Spleen (tissue), 11 donors: Measurements from ENCODE around the gene PCDHGB2. TPM values are rescaled to one million over a fixed set of nuclear protein-coding genes. Genes with fewer than 3 reads are reported as not detected.
A peak's percentile ranks its signal among the peaks of the same experiment; 100 is the strongest.

Source experiments
- DNase-seq: peaks from one replicate; pipeline ENCODE4 v3.0.0-alpha.2; 2020
- H3K27ac ChIP-seq, 8 donors: fragments of 200-600 bp; sonication (generic) in 7 of 8; 1 replicate in 4 of 8; 2 replicates in 4 of 8; pipeline versions ENCODE4 v1.5.0 to v1.8.0; 2016 to 2021; ENCODE audit warnings: inconsistent platforms in 4 of 8, mild to moderate bottlenecking in 4 of 8, moderate library complexity in 1 of 8
- H3K27me3 ChIP-seq, 7 donors: fragments of 200-600 bp; sonication (generic) in 6 of 7; replicated peaks in 1 of 7; 1 replicate in 4 of 7; 2 replicates in 3 of 7; pipeline versions ENCODE4 v1.5.0 to v1.8.0; 2016 to 2021; ENCODE audit warnings: inconsistent platforms in 3 of 7, mild to moderate bottlenecking in 1 of 7
- H3K36me3 ChIP-seq, 6 donors: fragments of 200-600 bp; sonication (generic) in 5 of 6; 1 replicate in 4 of 6; 2 replicates in 2 of 6; pipeline versions ENCODE4 v1.5.0 to v1.8.0; 2016 to 2021; ENCODE audit warnings: inconsistent platforms in 2 of 6
- H3K4me1 ChIP-seq, 6 donors: fragments of 200-600 bp; sonication (generic) in 5 of 6; 1 replicate in 3 of 6; 2 replicates in 3 of 6; pipeline versions ENCODE4 v1.5.0 to v1.8.0; 2016 to 2021; ENCODE audit warnings: inconsistent platforms in 3 of 6
- H3K4me3 ChIP-seq, 8 donors: fragments of 200-600 bp; sonication (generic) in 7 of 8; 1 replicate in 4 of 8; 2 replicates in 4 of 8; pipeline versions ENCODE4 v1.5.0 to v1.8.0; 2016 to 2021; ENCODE audit warnings: inconsistent platforms in 4 of 8, mild to moderate bottlenecking in 4 of 8, moderate library complexity in 2 of 8
- H3K9me3 ChIP-seq, 8 donors: fragments of 200-600 bp; sonication (generic) in 7 of 8; 1 replicate in 4 of 8; 2 replicates in 4 of 8; pipeline versions ENCODE4 v1.5.0 to v1.8.0; 2016 to 2021; ENCODE audit warnings: inconsistent platforms in 4 of 8
- CTCF ChIP-seq, 11 experiments: fragments of 200-600 bp in 7 of 11; fragments of 450-650 bp in 4 of 11; sonication (generic) in 4 of 11; IDR thresholded peaks in 8 of 11; conservative IDR thresholded peaks in 3 of 11; 1 replicate in 7 of 11; 2 replicates in 4 of 11; pipeline versions ENCODE4 v1.4.0 to v1.8.0; 2016 to 2021; ENCODE audit warnings: antibody characterized with exemption in 11 of 11, inconsistent platforms in 4 of 11, mild to moderate bottlenecking in 1 of 11
- POLR2A ChIP-seq, 3 donors: fragments of 450-650 bp; IDR thresholded peaks; one replicate each; pipeline ENCODE4 v1.5.1; 2017; ENCODE audit warnings: antibody characterized with exemption in 3 of 3, mild to moderate bottlenecking in 1 of 3
- POLR2AphosphoS5 ChIP-seq, 3 donors: sonication (generic); formaldehyde crosslinking; IDR thresholded peaks; one replicate each; pipeline ENCODE4 v1.5.1; 2017; ENCODE audit warnings: antibody characterized with exemption in 3 of 3
- WGBS, 5 donors: extraction: QIAGEN DNeasy Blood & Tissue Kit in 3 of 5; methylation state at CpG; one replicate each; pipeline versions ENCODE4 v1.1.5 to v1.1.7; 2013 to 2018; 5-methylcytosine and 5-hydroxymethylcytosine counted together
- intact Hi-C: fragments of 100-400 bp; cut with DNase I; formaldehyde crosslinking; loops from one replicate; pipeline ENCODE4 v1.15.0; 2023; ENCODE audit warnings: low total_unique reads
- polyA plus RNA-seq, 3 donors: library from polyadenylated mRNA; stranded (reverse); fragments of 200-250 nt; gene quantifications; one replicate each; pipeline ENCODE4 v1.2.1, GENCODE V29; 2013
- total RNA-seq, 7 donors: library from RNA; depleted of rRNA in 3 of 7; stranded (reverse); fragments of >200 nt in 3 of 7; fragmentation: NEBNext Ultra II Directional in 4 of 7; extraction: Animal tissue kit (Norgen Biotek cat#: 25700) in 4 of 7; gene quantifications; one replicate each; pipeline versions ENCODE4 v1.1.0 to v1.2.1, GENCODE V29; 2016 to 2021
- donor health status: healthy with polysubstance abuse.
- donor health status: DM: no; HTN: no; CAD: no; lungs with moderate emphysema.
- donor health status: DM: no; HTN: no; CAD: no.
- donor health status: Bipolar disorder and iron deficiency.
- donor health status: healthy.
- donor health status: DM: no; HTN: no; CAD: no.
- donor health status: DM: yes; HTN: yes; CAD: no.

The PCDHGB2 gene
- total and polyA plus RNA-seq, 10 donors: 0.09 to 4.5 (median 3.4) TPM; not detected in 1

- Histone ChIP-seq H3K4me1 (no peaks in the 10 kb centered on the region), H3K27ac (no peak overlapping the region), H3K9me3 (peaks cover 0 to 100% (median 95%) of the 10 kb centered on the region in 8 donors), H3K27me3 (peaks cover 0 to 97% (median 30%) of the 10 kb centered on the region in 7 donors), H3K4me3 (no peak overlapping the region), H3K36me3 (peaks cover 0 to 7% (median 0%) of the 10 kb centered on the region in 6 donors)
- 30 to 48% (median 36%) methylated on average over 22 to 46 of the region's 46 CpGs for WGBS, 5 donors
- intact Hi-C loops: no loop called here
- DNase-seq: no peak
- TF ChIP-seq POLR2AphosphoS5 (IDR thresholded peaks at IDR 0.05) (no peak), POLR2A (IDR thresholded peaks at IDR 0.05) (no peak), CTCF (IDR thresholded peaks at IDR 0.05 in 8 of 11, conservative IDR thresholded peaks at IDR 0.05 in 3 of 11) (no peak)
Observed at GRCh38 chr5:141366016-141366896, 6.5 kb downstream of the PCDHGB2 start.

GRCh38 chr5:141369994-141370848 lies 10.4 kb downstream of the PCDHGB2 start, which contains the start of gene PCDHGB3:
TSS of gene PCDHGB3 (plus strand) at chr5:141370242. CDS start at chr5:141370395, 153 bp downstream.
- Histone ChIP-seq H3K9me3 (peaks cover 0 to 100% (median 97%) of the 10 kb centered on the region in 8 donors), H3K36me3 (no peaks in the 10 kb centered on the region), H3K27ac (no peak within 1 kb of the TSS), H3K4me1 (no peaks in the 10 kb centered on the region), H3K4me3 (peak within 1 kb of the TSS in 5 of 8 donors; percentile 15 to 61 (median 23)), H3K27me3 (peaks cover 0 to 97% (median 21%) of the 10 kb centered on the region in 7 donors)
- 12 to 23% (median 17%) methylated on average over 32 of the region's 32 CpGs for WGBS, 5 donors
- TF ChIP-seq CTCF (IDR thresholded peaks at IDR 0.05 in 8 of 11, conservative IDR thresholded peaks at IDR 0.05 in 3 of 11): peak in 3 of 11 experiments; percentile 10 to 30 (median 21)
- no peak for TF ChIP-seq POLR2A (IDR thresholded peaks at IDR 0.05)
- intact Hi-C loops: no loop called here
- DNase-seq: no peak

- intact Hi-C loops: no loop called here
- peaks cover 0 to 92% (median 14%) of the 10 kb centered on the region in 7 donors for H3K27me3 ChIP-seq
- H3K4me1 ChIP-seq: no peaks in the 10 kb centered on the region
- peaks cover 0 to 100% (median 96%) of the 10 kb centered on the region in 8 donors for H3K9me3 ChIP-seq
- no peak for DNase-seq
- no peak overlapping the region for H3K27ac ChIP-seq
- WGBS, 5 donors: 28 to 44% (median 37%) methylated on average over 23 to 69 of the region's 69 CpGs
- H3K4me3 ChIP-seq: peak overlapping the region in 1 of 8 donors; percentile 17
- H3K36me3 ChIP-seq: no peaks in the 10 kb centered on the region
- TF ChIP-seq CTCF (IDR thresholded peaks at IDR 0.05 in 8 of 11, conservative IDR thresholded peaks at IDR 0.05 in 3 of 11): no peak
- TF ChIP-seq POLR2A (IDR thresholded peaks at IDR 0.05): no peak
- TF ChIP-seq POLR2AphosphoS5 (IDR thresholded peaks at IDR 0.05): no peak
Observed at GRCh38 chr5:141371572-141372475, 12.0 kb downstream of the PCDHGB2 start.
